Measurements from ENCODE around the gene TEK. TPM values are rescaled to one million over a fixed set of nuclear protein-coding genes. Genes with fewer than 3 reads are reported as not detected.

The TEK gene
- total RNA-seq, 3 donors from 2014 or later, result 0.05 TPM; not detected in 2

DNA sequence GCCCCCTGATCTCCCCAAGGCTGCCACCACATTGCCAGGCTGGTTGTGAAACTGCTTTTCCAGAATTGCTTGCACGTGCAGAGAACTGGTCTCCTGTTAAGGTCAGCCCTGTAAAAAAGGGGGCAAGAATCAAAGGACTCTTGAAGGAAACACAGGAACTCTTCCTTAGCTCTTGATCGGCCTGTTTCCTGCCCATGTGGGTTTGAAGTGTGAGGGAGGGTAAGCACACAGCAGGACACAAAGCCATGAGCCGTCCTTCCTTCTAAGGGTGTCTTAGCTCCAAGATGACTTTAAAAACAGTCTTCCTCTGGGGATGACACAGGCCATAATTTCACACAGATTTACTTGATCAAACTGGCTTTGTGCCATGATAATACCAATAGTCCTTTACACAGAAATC, 36.1 kb downstream of the TEK start:
- ATAC-seq (no peak), DNase-seq (no peak)
- H3K4me3 Mint-ChIP-seq, result no peak overlapping the region
- H3K36me3 Mint-ChIP-seq (ENCODE audit: insufficient read depth), result no peaks in the 10 kb centered on the region
- no peaks in the 10 kb centered on the region for H3K9me3 Mint-ChIP-seq
- no peaks in the 10 kb centered on the region for H3K4me1 Mint-ChIP-seq (ENCODE audit: low read depth)
- no peaks in the 10 kb centered on the region for H3K27me3 Mint-ChIP-seq (ENCODE audit: low read depth)

DNA sequence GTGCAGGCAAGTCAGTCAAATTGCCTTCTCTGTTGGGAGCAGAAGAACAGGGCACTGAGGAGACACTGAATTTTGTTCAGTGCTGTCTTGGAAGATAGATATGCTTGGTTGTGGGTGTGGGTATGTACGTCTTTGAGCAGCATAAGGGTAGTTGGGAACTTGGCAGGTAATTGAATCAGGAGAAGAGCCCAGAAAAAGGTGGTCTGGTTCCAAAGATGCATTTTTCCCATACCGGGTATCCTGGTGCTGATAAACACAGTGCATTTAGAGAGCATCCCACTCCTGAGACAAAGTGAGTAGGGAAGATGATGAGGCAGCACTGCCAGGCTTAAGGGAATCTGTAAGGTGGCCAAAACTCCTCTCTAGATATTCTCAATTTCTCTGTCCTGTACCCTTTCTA, 40.6 kb downstream of the TEK start:
- no peaks in the 10 kb centered on the region for H3K4me1 Mint-ChIP-seq (ENCODE audit: low read depth)
- no peaks in the 10 kb centered on the region for H3K27me3 Mint-ChIP-seq (ENCODE audit: low read depth)
- no peaks in the 10 kb centered on the region for H3K36me3 Mint-ChIP-seq (ENCODE audit: insufficient read depth)
- no peak for ATAC-seq
- DNase-seq, result no peak
- H3K4me3 Mint-ChIP-seq, result no peak overlapping the region
- no peaks in the 10 kb centered on the region for H3K9me3 Mint-ChIP-seq

- DNase-seq (no peak), ATAC-seq (no peak)
- no peak overlapping the region for H3K4me3 Mint-ChIP-seq
- H3K36me3 Mint-ChIP-seq (ENCODE audit: insufficient read depth), result no peaks in the 10 kb centered on the region
- H3K27me3 Mint-ChIP-seq (ENCODE audit: low read depth), result no peaks in the 10 kb centered on the region
- H3K4me1 Mint-ChIP-seq (ENCODE audit: low read depth), result no peaks in the 10 kb centered on the region
- no peaks in the 10 kb centered on the region for H3K9me3 Mint-ChIP-seq
Measured at GRCh38 chr9:27150746-27151406, 41.9 kb downstream of the TEK start.

DNA sequence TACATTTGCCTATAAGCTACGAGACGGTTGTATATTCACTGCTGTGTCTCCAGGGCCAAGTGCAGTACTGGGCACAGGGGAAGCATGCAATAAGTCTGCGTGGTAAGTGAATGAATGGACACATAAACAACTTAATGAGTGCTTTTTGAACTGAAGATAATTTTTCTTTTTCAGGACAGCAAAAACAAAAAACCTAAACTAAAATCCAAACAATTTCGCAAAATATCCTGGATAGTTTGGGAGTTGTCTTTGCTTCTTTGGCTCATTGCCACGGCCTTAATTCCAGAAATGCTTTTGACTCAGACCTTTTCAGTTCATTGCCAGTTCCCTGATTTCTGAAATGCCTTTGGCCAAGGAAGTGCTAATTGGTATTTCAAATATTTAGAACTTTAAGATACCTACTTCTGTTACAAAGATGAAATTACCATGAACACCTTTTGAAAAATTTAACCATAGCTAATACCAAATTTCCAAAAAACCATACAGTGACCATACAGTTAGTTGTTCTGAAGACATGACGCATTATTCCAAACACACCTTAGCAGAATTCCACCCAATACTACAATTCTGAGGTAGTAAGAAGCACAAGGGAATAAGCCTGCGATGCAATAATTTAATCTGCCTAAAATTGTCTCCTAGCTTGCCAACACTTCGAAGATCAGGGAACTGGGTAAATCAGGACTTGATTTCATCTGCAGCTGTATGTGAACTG, 42.8 kb downstream of the TEK start:
- ATAC-seq, result no peak
- Mint-ChIP-seq H3K4me1 (ENCODE audit: low read depth) (no peaks in the 10 kb centered on the region), H3K9me3 (no peaks in the 10 kb centered on the region), H3K36me3 (ENCODE audit: insufficient read depth) (no peaks in the 10 kb centered on the region), H3K4me3 (no peak overlapping the region), H3K27me3 (ENCODE audit: low read depth) (no peaks in the 10 kb centered on the region)
- DNase-seq, result no peak

- Mint-ChIP-seq H3K4me1 (ENCODE audit: low read depth) (no peaks in the 10 kb centered on the region), H3K9me3 (no peaks in the 10 kb centered on the region), H3K4me3 (no peak overlapping the region), H3K36me3 (ENCODE audit: insufficient read depth) (no peaks in the 10 kb centered on the region), H3K27me3 (ENCODE audit: low read depth) (no peaks in the 10 kb centered on the region)
- ATAC-seq, result no peak
- no peak for DNase-seq
Measured at GRCh38 chr9:27152405-27152718, 43.3 kb downstream of the TEK start.

DNA sequence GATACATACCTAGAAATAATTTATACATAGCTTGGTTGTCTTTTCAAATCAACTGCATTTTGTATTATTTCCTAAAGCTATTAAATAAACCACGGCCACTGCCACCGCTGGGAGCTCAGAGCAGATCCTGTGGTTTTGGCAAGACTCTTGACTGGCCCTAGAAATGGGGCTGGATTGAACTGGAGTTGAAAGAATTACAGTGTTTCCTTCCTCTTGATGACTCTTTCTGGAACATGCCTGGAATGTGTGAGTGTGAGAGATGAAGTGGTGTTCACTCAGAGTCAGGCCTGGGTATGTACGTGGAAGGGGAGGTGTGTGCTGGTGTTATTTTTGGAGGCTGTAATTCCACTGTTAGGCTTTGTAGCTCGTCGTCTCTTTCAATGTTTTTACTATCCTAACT, 45.9 kb downstream of the TEK start:
- DNase-seq (no peak), ATAC-seq (no peak)
- no peak overlapping the region for H3K4me3 Mint-ChIP-seq
- H3K9me3 Mint-ChIP-seq, result no peaks in the 10 kb centered on the region
- H3K4me1 Mint-ChIP-seq (ENCODE audit: low read depth), result no peaks in the 10 kb centered on the region
- H3K36me3 Mint-ChIP-seq (ENCODE audit: insufficient read depth), result no peaks in the 10 kb centered on the region
- H3K27me3 Mint-ChIP-seq (ENCODE audit: low read depth), result no peaks in the 10 kb centered on the region

DNA sequence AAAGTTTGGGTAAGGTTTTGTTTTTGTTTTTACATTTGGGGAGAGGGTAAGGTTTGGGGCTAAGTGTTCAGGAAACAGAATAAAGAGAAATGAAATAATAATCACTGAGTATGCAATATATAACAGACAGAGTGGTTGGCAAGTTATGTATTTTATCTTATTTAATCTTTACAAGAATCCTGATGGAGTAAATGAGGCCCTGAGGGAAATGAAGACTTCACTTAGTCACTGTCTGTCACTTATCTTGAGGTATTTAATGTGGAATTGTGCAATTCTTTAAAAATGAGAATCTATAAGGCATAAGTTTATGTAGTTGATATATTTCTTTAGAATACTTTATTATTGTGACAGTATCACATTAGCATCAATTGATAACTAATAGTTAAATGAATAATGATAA, 48.1 kb downstream of the TEK start:
- Mint-ChIP-seq H3K4me1 (ENCODE audit: low read depth) (no peaks in the 10 kb centered on the region), H3K9me3 (no peaks in the 10 kb centered on the region), H3K4me3 (no peak overlapping the region), H3K27me3 (ENCODE audit: low read depth) (no peaks in the 10 kb centered on the region), H3K36me3 (ENCODE audit: insufficient read depth) (no peaks in the 10 kb centered on the region)
- ATAC-seq (no peak), DNase-seq (no peak)

GRCh38 chr9:27157736-27158135, 48.7 kb downstream of the TEK start:
- H3K4me3 Mint-ChIP-seq, result no peak overlapping the region
- H3K9me3 Mint-ChIP-seq, result no peaks in the 10 kb centered on the region
- no peak for DNase-seq
- H3K36me3 Mint-ChIP-seq (ENCODE audit: insufficient read depth), result no peaks in the 10 kb centered on the region
- H3K27me3 Mint-ChIP-seq (ENCODE audit: low read depth), result no peaks in the 10 kb centered on the region
- ATAC-seq, result no peak
- H3K4me1 Mint-ChIP-seq (ENCODE audit: low read depth), result no peaks in the 10 kb centered on the region

- Mint-ChIP-seq H3K36me3 (ENCODE audit: insufficient read depth) (no peaks in the 10 kb centered on the region), H3K9me3 (no peaks in the 10 kb centered on the region), H3K4me3 (no peak overlapping the region), H3K27me3 (ENCODE audit: low read depth) (peaks cover 4% of the 10 kb centered on the region), H3K4me1 (ENCODE audit: low read depth) (no peaks in the 10 kb centered on the region)
- ATAC-seq (no peak), DNase-seq (no peak)
Measured at GRCh38 chr9:27160636-27161035, 51.6 kb downstream of the TEK start.

DNA sequence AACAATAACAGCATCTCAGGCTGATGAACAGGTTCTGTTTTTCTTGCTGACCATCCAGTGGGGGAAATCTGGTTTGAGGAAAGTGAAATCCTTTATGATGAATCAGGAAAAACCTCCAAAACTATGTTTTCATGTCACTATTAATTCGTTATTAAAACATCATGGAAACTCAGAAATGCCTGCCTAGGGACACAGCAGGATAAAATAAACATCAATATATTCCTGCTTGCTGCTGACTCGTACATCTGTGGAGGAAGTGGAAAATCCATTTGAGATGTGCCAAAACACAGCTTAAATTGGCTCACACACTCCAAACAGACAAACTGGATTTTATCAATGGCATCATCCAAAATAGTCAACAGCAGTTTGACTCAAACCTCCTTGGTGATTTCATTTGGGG, 53.0 kb downstream of the TEK start:
- H3K27me3 Mint-ChIP-seq (ENCODE audit: low read depth), result peaks cover 4% of the 10 kb centered on the region
- ATAC-seq (no peak), DNase-seq (no peak)
- no peaks in the 10 kb centered on the region for H3K36me3 Mint-ChIP-seq (ENCODE audit: insufficient read depth)
- H3K4me1 Mint-ChIP-seq (ENCODE audit: low read depth), result no peaks in the 10 kb centered on the region
- no peaks in the 10 kb centered on the region for H3K9me3 Mint-ChIP-seq
- no peak overlapping the region for H3K4me3 Mint-ChIP-seq

GRCh38 chr9:27165068-27165467, 56.0 kb downstream of the TEK start:
- H3K36me3 Mint-ChIP-seq (ENCODE audit: insufficient read depth), result no peaks in the 10 kb centered on the region
- peaks cover 6% of the 10 kb centered on the region for H3K9me3 Mint-ChIP-seq
- DNase-seq (no peak), ATAC-seq (no peak)
- no peaks in the 10 kb centered on the region for H3K4me1 Mint-ChIP-seq (ENCODE audit: low read depth)
- H3K4me3 Mint-ChIP-seq, result no peak overlapping the region
- H3K27me3 Mint-ChIP-seq (ENCODE audit: low read depth), result peaks cover 4% of the 10 kb centered on the region

GRCh38 chr9:27165670-27166069, 56.6 kb downstream of the TEK start:
- H3K36me3 Mint-ChIP-seq (ENCODE audit: insufficient read depth), result no peaks in the 10 kb centered on the region
- no peak overlapping the region for H3K4me3 Mint-ChIP-seq
- DNase-seq (no peak), ATAC-seq (no peak)
- H3K27me3 Mint-ChIP-seq (ENCODE audit: low read depth), result peaks cover 4% of the 10 kb centered on the region
- peaks cover 6% of the 10 kb centered on the region for H3K9me3 Mint-ChIP-seq
- H3K4me1 Mint-ChIP-seq (ENCODE audit: low read depth), result no peaks in the 10 kb centered on the region

DNA sequence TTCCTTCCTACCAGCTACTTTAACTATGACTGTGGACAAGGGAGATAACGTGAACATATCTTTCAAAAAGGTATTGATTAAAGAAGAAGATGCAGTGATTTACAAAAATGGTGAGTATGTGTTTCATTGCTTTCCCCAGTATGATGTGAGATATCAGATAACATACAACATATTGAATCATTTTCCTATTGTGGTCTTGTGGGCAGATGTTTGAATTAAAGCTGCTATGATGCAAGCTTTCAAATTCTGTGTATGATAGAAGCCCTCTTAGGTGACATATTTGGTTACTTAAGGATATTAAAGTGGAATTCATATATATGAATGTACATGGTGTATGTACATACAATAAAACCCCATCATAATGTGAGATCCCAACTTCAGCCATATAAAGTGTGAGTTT, 59.5 kb downstream of the TEK start:
- H3K27me3 Mint-ChIP-seq (ENCODE audit: low read depth), result peaks cover 1% of the 10 kb centered on the region
- ATAC-seq, result no peak

GRCh38 chr9:27168951-27169350, 59.9 kb downstream of the TEK start:
- Mint-ChIP-seq H3K9me3 (peaks cover 6% of the 10 kb centered on the region), H3K4me1 (ENCODE audit: low read depth) (no peaks in the 10 kb centered on the region), H3K36me3 (ENCODE audit: insufficient read depth) (no peaks in the 10 kb centered on the region), H3K4me3 (no peak overlapping the region), H3K27me3 (ENCODE audit: low read depth) (no peaks in the 10 kb centered on the region)
- ATAC-seq (no peak), DNase-seq (no peak)

More for the DNA sequence above, 59.5 kb downstream of the TEK start:
- H3K9me3 Mint-ChIP-seq, result peaks cover 6% of the 10 kb centered on the region
- H3K36me3 Mint-ChIP-seq (ENCODE audit: insufficient read depth), result no peaks in the 10 kb centered on the region
- no peak overlapping the region for H3K4me3 Mint-ChIP-seq
- no peak for DNase-seq
- H3K4me1 Mint-ChIP-seq (ENCODE audit: low read depth), result no peaks in the 10 kb centered on the region

DNA sequence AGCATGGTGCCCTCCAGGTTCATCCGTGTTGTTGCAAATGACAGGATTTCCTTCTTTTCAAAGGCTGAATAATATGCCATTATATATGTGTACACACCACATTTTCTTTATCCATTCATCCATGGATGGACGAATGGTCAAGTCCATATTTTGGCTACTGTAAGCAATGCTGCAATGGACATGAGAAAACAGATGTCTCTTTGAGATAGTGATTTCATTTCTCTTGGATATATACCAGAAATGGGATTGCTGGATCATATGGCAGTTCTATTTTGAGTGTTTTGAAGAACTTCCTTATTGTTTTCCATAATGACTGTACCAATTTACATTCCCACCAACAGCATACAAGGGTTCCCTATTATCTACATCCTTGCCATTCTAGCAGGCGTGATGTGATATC, 67.9 kb downstream of the TEK start:
- ATAC-seq, result no peak
- peaks cover 16% of the 10 kb centered on the region for H3K9me3 Mint-ChIP-seq
- H3K36me3 Mint-ChIP-seq (ENCODE audit: insufficient read depth), result no peaks in the 10 kb centered on the region
- H3K4me3 Mint-ChIP-seq, result no peak overlapping the region
- DNase-seq, result no peak
- peaks cover 3% of the 10 kb centered on the region for H3K27me3 Mint-ChIP-seq (ENCODE audit: low read depth)
- H3K4me1 Mint-ChIP-seq (ENCODE audit: low read depth), result no peaks in the 10 kb centered on the region

Measured in activated T-cell treated with anti-CD3 and anti-CD28 coated beads, Interleukin-2, amount 50 U/mL, for 4 hours (primary cell).